ENCODE results near the gene CCDC116.

Gene CCDC116

DNA sequence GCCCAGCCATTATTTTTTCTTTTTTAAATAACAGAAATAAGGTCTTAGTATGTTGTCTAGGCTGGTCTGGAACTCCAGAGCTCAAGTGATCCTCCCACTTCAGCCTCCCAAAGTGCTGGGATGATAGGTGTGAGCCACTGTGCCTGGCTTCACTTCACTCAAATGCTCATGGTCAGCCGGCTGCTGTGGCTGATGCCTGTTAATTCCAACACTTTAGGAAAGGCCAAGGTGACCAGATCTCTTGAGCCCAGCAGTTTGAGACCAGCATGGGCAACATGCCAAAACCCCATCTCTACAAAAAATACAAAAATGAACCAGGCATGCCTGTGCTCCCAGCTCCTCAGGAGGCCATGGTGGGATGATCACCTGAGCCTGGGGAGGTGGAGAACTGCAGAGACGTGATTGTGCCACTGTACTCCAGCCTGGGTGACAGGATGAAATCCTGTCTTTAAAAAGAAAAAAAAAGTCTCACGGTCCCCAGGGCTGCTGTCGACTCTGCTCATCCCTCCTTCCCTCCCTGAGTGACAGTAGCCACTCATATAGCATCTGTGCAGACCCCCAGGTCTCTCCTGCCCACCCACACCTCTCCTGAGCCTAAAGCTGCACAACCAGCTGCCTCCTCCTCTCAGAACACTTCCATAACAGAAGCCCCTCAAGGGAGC, 6.4 kb upstream of the CCDC116 start:
- TF ChIP-seq MYC (IDR thresholded peaks at IDR 0.05; ENCODE audit: low read depth, low read length), result no peak
- TF ChIP-seq POLR2A (IDR thresholded peaks at IDR 0.05; ENCODE audit: extremely low read depth, insufficient read length), result no peak
- H3K4me3 ChIP-seq (ENCODE audit: low read depth, low read length), result no peak overlapping the region
- peak; percentile 18 for DNase-seq (ENCODE audit: low read depth)

DNA sequence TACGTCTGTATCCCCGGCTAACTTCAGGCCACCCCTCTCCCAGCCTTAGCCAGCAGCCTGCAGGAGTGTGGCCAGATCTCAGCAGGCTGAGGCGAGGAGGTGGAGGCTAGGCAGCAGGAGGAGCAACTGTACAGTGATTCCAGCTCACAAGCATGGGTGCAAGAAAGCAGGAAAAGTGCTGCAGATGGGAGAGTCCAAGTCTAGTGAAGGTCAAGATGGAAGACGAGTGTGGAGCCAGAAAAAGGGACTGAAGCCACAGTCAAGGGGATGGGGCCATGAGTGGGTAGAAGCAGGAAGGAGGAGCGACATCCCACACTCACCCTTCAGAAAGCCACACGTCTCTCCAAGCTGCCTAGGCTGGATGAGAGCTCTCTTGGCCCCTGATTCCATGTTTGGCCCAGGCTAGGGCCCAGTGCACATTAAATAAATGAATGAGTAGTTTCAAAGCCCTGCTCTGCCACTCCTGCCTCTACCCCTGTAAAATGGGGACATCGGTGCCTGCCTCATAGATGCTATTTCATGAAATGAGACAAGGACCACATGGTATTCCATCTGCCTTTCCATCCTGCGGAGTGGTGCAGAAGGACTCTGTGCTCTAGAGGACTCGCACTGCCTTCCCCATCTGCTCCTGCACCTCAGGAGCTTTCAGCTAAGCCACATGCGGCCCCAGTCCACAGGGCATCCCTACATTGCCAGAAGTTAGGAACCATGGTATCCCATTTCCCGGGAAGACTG, 5.7 kb upstream of the CCDC116 start:
- peak overlapping the region; percentile 25 for H3K4me3 ChIP-seq (ENCODE audit: low read depth, low read length)
- no peak for TF ChIP-seq MAX (IDR thresholded peaks at IDR 0.05; ENCODE audit: low read depth, low read length)
- TF ChIP-seq POLR2A (IDR thresholded peaks at IDR 0.05; ENCODE audit: extremely low read depth, insufficient read length), result no peak
- TF ChIP-seq MYC (IDR thresholded peaks at IDR 0.05; ENCODE audit: low read depth, low read length), result no peak
- TF ChIP-seq CTCF (IDR thresholded peaks at IDR 0.05; ENCODE audit: low read depth, low read length), result no peak
- peak; percentile 27 for DNase-seq (ENCODE audit: low read depth)

GRCh38 chr22:21628386-21629254, 3.9 kb upstream of the CCDC116 start:
- H3K4me3 ChIP-seq (ENCODE audit: low read depth, low read length), result peak overlapping the region; percentile 81
- TF ChIP-seq CTCF (IDR thresholded peaks at IDR 0.05; ENCODE audit: low read depth, low read length) (no peak), POLR2A (IDR thresholded peaks at IDR 0.05; ENCODE audit: extremely low read depth, insufficient read length) (no peak), MAX (IDR thresholded peaks at IDR 0.05; ENCODE audit: low read depth, low read length) (no peak), MYC (IDR thresholded peaks at IDR 0.05; ENCODE audit: low read depth, low read length) (peak; percentile 2; the same call in 1 of the 2 replicates)
- peak; percentile 68 for DNase-seq (ENCODE audit: low read depth)

GRCh38 chr22:21629255-21630149, 3.1 kb upstream of the CCDC116 start, which contains the start of gene YDJC:
TSS of gene YDJC (minus strand) at chr22:21630022. CDS start at chr22:21630014, 8 bp downstream.
- DNase-seq (ENCODE audit: low read depth), result peak; percentile 96
- H3K4me3 ChIP-seq (ENCODE audit: low read depth, low read length), result peak within 1 kb of the TSS; percentile 81
- TF ChIP-seq POLR2A (IDR thresholded peaks at IDR 0.05; ENCODE audit: extremely low read depth, insufficient read length) (peak; percentile 83), CTCF (IDR thresholded peaks at IDR 0.05; ENCODE audit: low read depth, low read length) (peak; percentile 62), MAX (IDR thresholded peaks at IDR 0.05; ENCODE audit: low read depth, low read length) (peak; percentile 99), MYC (IDR thresholded peaks at IDR 0.05; ENCODE audit: low read depth, low read length) (peak; percentile 99)

DNA sequence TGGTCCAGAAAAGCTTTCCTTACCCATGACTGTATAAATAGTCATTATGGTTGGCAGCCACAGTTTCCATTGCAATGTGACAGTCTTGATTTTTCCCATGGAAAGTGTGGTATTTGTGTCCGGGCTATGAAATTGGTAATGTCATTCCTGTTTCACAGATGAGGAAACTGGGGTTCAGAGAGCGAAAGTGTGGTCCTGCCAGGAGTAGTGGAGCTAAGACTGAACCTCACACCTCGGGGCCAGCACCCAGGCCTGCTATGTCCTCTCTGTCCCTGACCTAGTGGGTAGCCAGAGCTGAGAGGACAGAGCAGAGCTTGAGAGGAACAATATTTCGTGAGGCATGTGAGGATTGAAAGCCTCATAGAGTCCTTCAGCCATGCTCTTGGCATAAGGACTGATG, 1.5 kb upstream of the CCDC116 start:
- no peak overlapping the region for H3K4me3 ChIP-seq (ENCODE audit: low read depth, low read length)
- TF ChIP-seq CTCF (IDR thresholded peaks at IDR 0.05; ENCODE audit: low read depth, low read length), result no peak
- no peak for TF ChIP-seq MAX (IDR thresholded peaks at IDR 0.05; ENCODE audit: low read depth, low read length)
- no peak for TF ChIP-seq POLR2A (IDR thresholded peaks at IDR 0.05; ENCODE audit: extremely low read depth, insufficient read length)
- no peak for TF ChIP-seq MYC (IDR thresholded peaks at IDR 0.05; ENCODE audit: low read depth, low read length)
- DNase-seq (ENCODE audit: low read depth), result no peak

Data from NB4 (cell line).